HG02642 (cell line): ENCODE results near the gene LONP2.
A peak's percentile ranks its signal among the peaks of the same experiment; 100 is the strongest.
"Not testable (repeated sequence)": the region's sequence is repeated elsewhere in the genome, so short reads cannot be mapped to it uniquely, and the experiment has no call there.

Experiments used
- ATAC-seq: cut with Tn5 transposase; IDR thresholded peaks from one replicate; pipeline ENCODE4 v1.9.1; 2021; ENCODE audit warnings: mild to moderate bottlenecking; ENCODE audit not compliant: unreplicated experiment, poor library complexity

LONP2 gene

GRCh38 chr16:48385253-48386150 lies 141.4 kb downstream of the LONP2 start, which contains the start of gene SIAH1:
SIAH1 (minus strand) TSS chr16:48385413; CDS start chr16:48362428, 22,985 bp downstream.
- peak; percentile 70 for ATAC-seq

- no peak for ATAC-seq
These were observed 142.6 kb downstream of the LONP2 start for GRCh38 chr16:48386559-48387312.

GRCh38 chr16:48392407-48392806 lies 148.3 kb downstream of the LONP2 start:
- ATAC-seq: no peak

GRCh38 chr16:48393485-48394354 lies 149.6 kb downstream of the LONP2 start:
- no peak for ATAC-seq

- no peak for ATAC-seq
These were observed 150.2 kb downstream of the LONP2 start for GRCh38 chr16:48394355-48394703.

GRCh38 chr16:48395375-48395774 lies 151.3 kb downstream of the LONP2 start:
- no peak for ATAC-seq

GRCh38 chr16:48402547-48402946 lies 158.4 kb downstream of the LONP2 start:
- ATAC-seq: not testable (repeated sequence)

- no peak for ATAC-seq
These were observed 161.1 kb downstream of the LONP2 start for GRCh38 chr16:48405153-48405552.

GRCh38 chr16:48405907-48406306 lies 161.8 kb downstream of the LONP2 start:
- no peak for ATAC-seq
